ENCODE data around the gene KCTD6. TPM values are rescaled to one million over a fixed set of nuclear protein-coding genes. Genes with fewer than 3 reads are reported as not detected.

Gene KCTD6
- total and polyA plus RNA-seq, 2 of the 4 experiments (the other 2 are of a cell fraction): 7.0 to 9.2 TPM

GRCh38 chr3:58484722-58485069, 7.2 kb upstream of the KCTD6 start:
- Histone ChIP-seq H3K4ac (ENCODE audit: low read depth, low read length) (no peak overlapping the region), H3K79me1 (ENCODE audit: low read depth in 1 of 2, low read length in 2 of 2) (no peaks in the 10 kb centered on the region), H4K20me1 (ENCODE audit: insufficient read depth, low read length) (no peaks in the 10 kb centered on the region), H3K9ac (ENCODE audit: low read depth, low read length) (no peak overlapping the region), H2BK20ac (ENCODE audit: low read depth, low read length) (no peak overlapping the region), H3K4me2 (ENCODE audit: low read depth, low read length) (no peak overlapping the region), H3K9me1 (ENCODE audit: insufficient read depth, low read length) (peaks cover 15% of the 10 kb centered on the region), H4K5ac (ENCODE audit: low read depth, low read length) (no peak overlapping the region), H3K4me1 (ENCODE audit: control insufficient read depth, insufficient read depth, low read length) (peaks cover 8% of the 10 kb centered on the region), H3K4me3 (ENCODE audit: insufficient read depth, low read depth, low read length) (no peak overlapping the region), H2BK15ac (ENCODE audit: low read depth, low read length) (no peak overlapping the region), H3K18ac (ENCODE audit: low read depth, low read length) (no peak overlapping the region), H4K91ac (ENCODE audit: insufficient read depth, low read depth, low read length) (no peak overlapping the region), H2AK9ac (replicated peaks; ENCODE audit: low read depth, low read length, poor library complexity) (no peak overlapping the region), H3K56ac (ENCODE audit: extremely low read depth, insufficient read depth, low read length) (no peak overlapping the region), H3K23ac (ENCODE audit: low read depth, low read length) (no peak overlapping the region), H2BK120ac (ENCODE audit: low read depth, low read length) (no peak overlapping the region), H2AFZ (replicated peaks; ENCODE audit: low read length, poor library complexity) (peak overlapping the region; percentile 37), H3K9me3 (ENCODE audit: control insufficient read depth, insufficient read depth, low read length) (peaks cover 5% of the 10 kb centered on the region), H3K27ac (ENCODE audit: insufficient read depth, low read length) (no peak overlapping the region), H2BK5ac (ENCODE audit: low read depth, low read length, poor library complexity, severe bottlenecking) (no peak overlapping the region), H3K14ac (replicated peaks; ENCODE audit: low read depth, low read length) (no peak overlapping the region), H3K27me3 (ENCODE audit: control insufficient read depth, insufficient read depth, low read length) (no peaks in the 10 kb centered on the region), H2AK5ac (ENCODE audit: low read depth, low read length) (no peak overlapping the region), H3K36me3 (ENCODE audit: control insufficient read depth, insufficient read depth, low read length) (no peaks in the 10 kb centered on the region), H4K8ac (ENCODE audit: low read depth in 2 of 2, low read length in 2 of 2) (no peak overlapping the region)
- no CpG with 5 or more reads among the region's 3 CpGs for WGBS, 2 experiments (ENCODE audit: extremely low coverage in 2 of 2, insufficient read length in 1 of 2)
- no peak for ATAC-seq (ENCODE audit: low read depth)
- dilution Hi-C loops (cut with HindIII; ENCODE audit: low sequenced_read_pairs, unreplicated experiment) (no loop called here), in situ Hi-C loops (cut with MboI; ENCODE audit: low sequenced_read_pairs) (no loop called here), intact Hi-C loops (cut with micrococcal nuclease) (no loop called here)
- DNase-seq: no peak
- BruUV-seq (replicated peaks): no TSS peak
- TF ChIP-seq RCOR1 (IDR thresholded peaks at IDR 0.05; ENCODE audit: insufficient replicate concordance, low read length): no peak
- no peak for TF ChIP-seq RAD21 (IDR thresholded peaks at IDR 0.05; ENCODE audit: low read length)
- no peak for TF ChIP-seq FOS (IDR thresholded peaks at IDR 0.05; ENCODE audit: low read depth, low read length)
- POLR2A ChIA-PET (ENCODE audit: unreplicated experiment): no interaction called here
- CTCF ChIA-PET: interaction anchor here (0.6 kb wide), 1 partner anchor 11 kb away, joined by 3 read pairs; no protein-coding TSS in a partner anchor

All from IMR-90 (cell line).